Panc1 (cell line): Measurements from ENCODE around the gene ADARB1.

Experiments used
- CTCF ChIP-seq: fragments of 450-650 bp; IDR thresholded peaks from 2 replicates; pipeline ENCODE4 v1.5.1; 2017; ENCODE audit warnings: mild to moderate bottlenecking
- POLR2AphosphoS5 ChIP-seq: IDR thresholded peaks from 2 replicates; pipeline ENCODE4 v1.6.1; 2012; ENCODE audit warnings: mild to moderate bottlenecking, low read depth, low read length, moderate library complexity
- REST ChIP-seq, 2 experiments: IDR thresholded peaks; 2 replicates each; pipeline ENCODE4 v1.6.1; 2011 to 2012; ENCODE audit warnings: low read depth in 2 of 2, control low read depth in 1 of 2, low read length in 1 of 2, mild to moderate bottlenecking in 1 of 2, moderate library complexity in 1 of 2; ENCODE audit not compliant: insufficient read depth in 1 of 2

GRCh38 chr21:45202889-45203288 is 128.5 kb downstream of the ADARB1 start:
- no peak for TF ChIP-seq CTCF
- no peak for TF ChIP-seq POLR2AphosphoS5
- no peak for TF ChIP-seq REST (IDR thresholded peaks at IDR 0.05; ENCODE audit: insufficient read depth in 1 of 2, low read depth in 2 of 2, low read length in 1 of 2)
